ENCODE measurements around the gene TACC2.
A peak's percentile ranks its signal among the peaks of the same experiment; 100 is the strongest.

TACC2 gene

GRCh38 chr10:122138831-122139625 lies 150.1 kb downstream of the TACC2 start:
- Histone ChIP-seq H3K4me3 (ENCODE audit: low read length in 2 of 2) (peak overlapping the region; percentile 17 to 18), H3K27me3 (ENCODE audit: control insufficient read depth in 1 of 2, insufficient read depth in 2 of 2, low read length in 2 of 2) (no peaks in the 10 kb centered on the region), H3K4me1 (ENCODE audit: control insufficient read depth, insufficient read depth, low read length) (peaks cover 52% of the 10 kb centered on the region), H3K9me3 (ENCODE audit: control insufficient read depth in 2 of 2, low read length in 2 of 2) (no peaks in the 10 kb centered on the region), H3K9ac (ENCODE audit: low read length in 2 of 2) (peak overlapping the region; percentile 17 to 22), H3K27ac (ENCODE audit: low read length) (peak overlapping the region; percentile 87), H3K36me3 (ENCODE audit: control insufficient read depth in 2 of 2, insufficient read depth in 2 of 2, low read length in 2 of 2) (peaks cover 12 to 13% of the 10 kb centered on the region in 2 donors)

- no peaks in the 10 kb centered on the region for H3K27me3 ChIP-seq (ENCODE audit: control insufficient read depth in 1 of 2, insufficient read depth in 2 of 2, low read length in 2 of 2)
- peak overlapping the region; percentile 17 to 36 for H3K9ac ChIP-seq (ENCODE audit: low read length in 2 of 2)
- peak overlapping the region; percentile 17 to 18 for H3K4me3 ChIP-seq (ENCODE audit: low read length in 2 of 2)
- peaks cover 50% of the 10 kb centered on the region for H3K4me1 ChIP-seq (ENCODE audit: control insufficient read depth, insufficient read depth, low read length)
- H3K27ac ChIP-seq (ENCODE audit: low read length) = peak overlapping the region; percentile 87
- H3K9me3 ChIP-seq (ENCODE audit: control insufficient read depth in 2 of 2, low read length in 2 of 2) = no peaks in the 10 kb centered on the region
- peaks cover 9 to 16% of the 10 kb centered on the region in 2 donors for H3K36me3 ChIP-seq (ENCODE audit: control insufficient read depth in 2 of 2, insufficient read depth in 2 of 2, low read length in 2 of 2)
These were observed 150.7 kb downstream of the TACC2 start for GRCh38 chr10:122139627-122140170.

- H3K27me3 ChIP-seq (ENCODE audit: control insufficient read depth in 1 of 2, insufficient read depth in 2 of 2, low read length in 2 of 2) = no peaks in the 10 kb centered on the region
- H3K4me3 ChIP-seq (ENCODE audit: low read length in 2 of 2) = peak overlapping the region; percentile 26 to 40
- H3K9me3 ChIP-seq (ENCODE audit: control insufficient read depth in 2 of 2, low read length in 2 of 2) = peaks cover 0 to 4% of the 10 kb centered on the region in 2 donors
- peak overlapping the region; percentile 87 for H3K27ac ChIP-seq (ENCODE audit: low read length)
- H3K36me3 ChIP-seq (ENCODE audit: control insufficient read depth in 2 of 2, insufficient read depth in 2 of 2, low read length in 2 of 2) = peaks cover 4 to 13% of the 10 kb centered on the region in 2 donors
- peaks cover 50% of the 10 kb centered on the region for H3K4me1 ChIP-seq (ENCODE audit: control insufficient read depth, insufficient read depth, low read length)
- H3K9ac ChIP-seq (ENCODE audit: low read length in 2 of 2) = peak overlapping the region; percentile 35 to 42
These were observed 151.5 kb downstream of the TACC2 start for GRCh38 chr10:122140461-122140902.

GRCh38 chr10:122140941-122141623 lies 152.1 kb downstream of the TACC2 start:
- Histone ChIP-seq H3K4me1 (ENCODE audit: control insufficient read depth, insufficient read depth, low read length) (peaks cover 50% of the 10 kb centered on the region), H3K36me3 (ENCODE audit: control insufficient read depth in 2 of 2, insufficient read depth in 2 of 2, low read length in 2 of 2) (peaks cover under 1 to 19% of the 10 kb centered on the region in 2 donors), H3K9me3 (ENCODE audit: control insufficient read depth in 2 of 2, low read length in 2 of 2) (peaks cover 0 to 4% of the 10 kb centered on the region in 2 donors), H3K9ac (ENCODE audit: low read length in 2 of 2) (peak overlapping the region; percentile 35 to 42), H3K27me3 (ENCODE audit: control insufficient read depth in 1 of 2, insufficient read depth in 2 of 2, low read length in 2 of 2) (no peaks in the 10 kb centered on the region), H3K4me3 (ENCODE audit: low read length in 2 of 2) (peak overlapping the region; percentile 26 to 40), H3K27ac (ENCODE audit: low read length) (peak overlapping the region; percentile 87)

GRCh38 chr10:122141821-122142640 lies 153.1 kb downstream of the TACC2 start:
- Histone ChIP-seq H3K4me3 (ENCODE audit: low read length in 2 of 2) (peak overlapping the region in 1 of 2 donors; percentile 44), H3K9ac (ENCODE audit: low read length in 2 of 2) (peak overlapping the region in 1 of 2 donors; percentile 14), H3K9me3 (ENCODE audit: control insufficient read depth in 2 of 2, low read length in 2 of 2) (peaks cover 0 to 4% of the 10 kb centered on the region in 2 donors), H3K27ac (ENCODE audit: low read length) (peak overlapping the region; percentile 87), H3K4me1 (ENCODE audit: control insufficient read depth, insufficient read depth, low read length) (peaks cover 50% of the 10 kb centered on the region), H3K27me3 (ENCODE audit: control insufficient read depth in 1 of 2, insufficient read depth in 2 of 2, low read length in 2 of 2) (no peaks in the 10 kb centered on the region), H3K36me3 (ENCODE audit: control insufficient read depth in 2 of 2, insufficient read depth in 2 of 2, low read length in 2 of 2) (peaks cover 0 to 17% of the 10 kb centered on the region in 2 donors)

- Histone ChIP-seq H3K27ac (ENCODE audit: low read length) (peak overlapping the region; percentile 87), H3K9me3 (ENCODE audit: control insufficient read depth in 2 of 2, low read length in 2 of 2) (peaks cover 0 to 4% of the 10 kb centered on the region in 2 donors), H3K36me3 (ENCODE audit: control insufficient read depth in 2 of 2, insufficient read depth in 2 of 2, low read length in 2 of 2) (peaks cover 0 to 16% of the 10 kb centered on the region in 2 donors), H3K4me3 (ENCODE audit: low read length in 2 of 2) (peak overlapping the region in 1 of 2 donors; percentile 44), H3K27me3 (ENCODE audit: control insufficient read depth in 1 of 2, insufficient read depth in 2 of 2, low read length in 2 of 2) (no peaks in the 10 kb centered on the region), H3K9ac (ENCODE audit: low read length in 2 of 2) (peak overlapping the region in 1 of 2 donors; percentile 14), H3K4me1 (ENCODE audit: control insufficient read depth, insufficient read depth, low read length) (peaks cover 52% of the 10 kb centered on the region)
These were observed 153.8 kb downstream of the TACC2 start for GRCh38 chr10:122142641-122143237.

GRCh38 chr10:122143238-122143841 lies 154.4 kb downstream of the TACC2 start:
- Histone ChIP-seq H3K9ac (ENCODE audit: low read length in 2 of 2) (no peak overlapping the region), H3K4me1 (ENCODE audit: control insufficient read depth, insufficient read depth, low read length) (peaks cover 57% of the 10 kb centered on the region), H3K36me3 (ENCODE audit: control insufficient read depth in 2 of 2, insufficient read depth in 2 of 2, low read length in 2 of 2) (peaks cover 0 to 16% of the 10 kb centered on the region in 2 donors), H3K4me3 (ENCODE audit: low read length in 2 of 2) (no peak overlapping the region), H3K27ac (ENCODE audit: low read length) (peak overlapping the region; percentile 87), H3K27me3 (ENCODE audit: control insufficient read depth in 1 of 2, insufficient read depth in 2 of 2, low read length in 2 of 2) (no peaks in the 10 kb centered on the region), H3K9me3 (ENCODE audit: control insufficient read depth in 2 of 2, low read length in 2 of 2) (peaks cover 0 to 4% of the 10 kb centered on the region in 2 donors)

GRCh38 chr10:122144199-122144598 lies 155.2 kb downstream of the TACC2 start:
- H3K27ac ChIP-seq (ENCODE audit: low read length) = peak overlapping the region; percentile 31
- H3K4me3 ChIP-seq (ENCODE audit: low read length in 2 of 2) = no peak overlapping the region
- no peak overlapping the region for H3K9ac ChIP-seq (ENCODE audit: low read length in 2 of 2)
- H3K4me1 ChIP-seq (ENCODE audit: control insufficient read depth, insufficient read depth, low read length) = peaks cover 60% of the 10 kb centered on the region
- peaks cover 0 to 16% of the 10 kb centered on the region in 2 donors for H3K36me3 ChIP-seq (ENCODE audit: control insufficient read depth in 2 of 2, insufficient read depth in 2 of 2, low read length in 2 of 2)
- H3K9me3 ChIP-seq (ENCODE audit: control insufficient read depth in 2 of 2, low read length in 2 of 2) = peaks cover 0 to 4% of the 10 kb centered on the region in 2 donors
- H3K27me3 ChIP-seq (ENCODE audit: control insufficient read depth in 1 of 2, insufficient read depth in 2 of 2, low read length in 2 of 2) = no peaks in the 10 kb centered on the region

GRCh38 chr10:122145113-122145512 lies 156.2 kb downstream of the TACC2 start:
- H3K36me3 ChIP-seq (ENCODE audit: control insufficient read depth in 2 of 2, insufficient read depth in 2 of 2, low read length in 2 of 2) = peaks cover 0 to 16% of the 10 kb centered on the region in 2 donors
- peaks cover 60% of the 10 kb centered on the region for H3K4me1 ChIP-seq (ENCODE audit: control insufficient read depth, insufficient read depth, low read length)
- H3K27me3 ChIP-seq (ENCODE audit: control insufficient read depth in 1 of 2, insufficient read depth in 2 of 2, low read length in 2 of 2) = no peaks in the 10 kb centered on the region
- H3K9ac ChIP-seq (ENCODE audit: low read length in 2 of 2) = no peak overlapping the region
- H3K27ac ChIP-seq (ENCODE audit: low read length) = peak overlapping the region; percentile 31
- H3K9me3 ChIP-seq (ENCODE audit: control insufficient read depth in 2 of 2, low read length in 2 of 2) = peaks cover 0 to 4% of the 10 kb centered on the region in 2 donors
- no peak overlapping the region for H3K4me3 ChIP-seq (ENCODE audit: low read length in 2 of 2)
